Activated T-cell treated with anti-CD3 and anti-CD28 coated beads for 1 hour (primary cell): Measurements from ENCODE around the gene NR1H2.
"Not testable (repeated sequence)": the region's sequence is repeated elsewhere in the genome, so short reads cannot be mapped to it uniquely, and the experiment has no call there.

Source experiments
- DNase-seq: peaks from one replicate; pipeline ENCODE4 v3.0.0-alpha.2; 2020; ENCODE audit warnings: low read depth

Gene NR1H2

GRCh38 chr19:50376166-50377050 lies at the start of gene NR1H2:
Gene NR1H2, plus strand, starts transcription at chr19:50376457. Its CDS starts 1,149 bp downstream, at chr19:50377606.
- peak; percentile 90 for DNase-seq

GRCh38 chr19:50327013-50327412 lies 49.2 kb upstream of the NR1H2 start:
- DNase-seq, result no peak

GRCh38 chr19:50327461-50328223 lies 48.6 kb upstream of the NR1H2 start:
- DNase-seq, result no peak

- peak; percentile 26 for DNase-seq
These were observed 47.9 kb upstream of the NR1H2 start for GRCh38 chr19:50328224-50328872.

- DNase-seq, result no peak
These were observed 47.4 kb upstream of the NR1H2 start for GRCh38 chr19:50328873-50329145.

- DNase-seq, result peak; percentile 90
These were observed 46.9 kb upstream of the NR1H2 start, which contains the start of gene KCNC3 for GRCh38 chr19:50329146-50329925. Gene KCNC3, minus strand, starts transcription at chr19:50329377. Its CDS starts 295 bp downstream, at chr19:50329082.

- DNase-seq, result not testable (repeated sequence)
These were observed 46.3 kb upstream of the NR1H2 start for GRCh38 chr19:50329926-50330294.

- DNase-seq, result peak; percentile 72
These were observed 45.7 kb upstream of the NR1H2 start for GRCh38 chr19:50330365-50331078.

GRCh38 chr19:50331221-50331993 lies 44.9 kb upstream of the NR1H2 start:
- DNase-seq, result no peak

- DNase-seq, result no peak
These were observed 44.3 kb upstream of the NR1H2 start for GRCh38 chr19:50331994-50332243.

- no peak for DNase-seq
These were observed 43.8 kb upstream of the NR1H2 start for GRCh38 chr19:50332244-50333038.

GRCh38 chr19:50333235-50333736 lies 43.0 kb upstream of the NR1H2 start:
- DNase-seq, result peak; percentile 82

GRCh38 chr19:50333737-50334617 lies 42.3 kb upstream of the NR1H2 start:
- peak; percentile 77 for DNase-seq

- no peak for DNase-seq
These were observed 41.4 kb upstream of the NR1H2 start for GRCh38 chr19:50334741-50335421.

- not testable (repeated sequence) for DNase-seq
These were observed 39.2 kb upstream of the NR1H2 start for GRCh38 chr19:50337031-50337430.

- no peak for DNase-seq
These were observed 35.9 kb upstream of the NR1H2 start for GRCh38 chr19:50340331-50340730.

GRCh38 chr19:50341091-50341564 lies 35.1 kb upstream of the NR1H2 start:
- DNase-seq, result no peak
